Esophagus squamous epithelium (tissue), 5 donors: Measurements from ENCODE around the gene KRTAP12-3. TPM values are rescaled to one million over a fixed set of nuclear protein-coding genes. Genes with fewer than 3 reads are reported as not detected.
"Not testable (repeated sequence)": the region's sequence is repeated elsewhere in the genome, so short reads cannot be mapped to it uniquely, and the experiment has no call there.

Experiments
- DNase-seq: peaks from one replicate; lab custom pipeline; 2025; lab: John Stamatoyannopoulos, UW
- H3K27ac ChIP-seq, 4 donors: fragments of 200-600 bp; sonication (generic); one replicate each; pipeline ENCODE4 v1.5.1; 2016 to 2019; ENCODE audit warnings: mild to moderate bottlenecking in 1 of 4
- H3K27me3 ChIP-seq, 4 donors: fragments of 200-600 bp; sonication (generic); 1 replicate in 3 of 4; 2 replicates in 1 of 4; pipeline versions ENCODE4 v1.5.1 to v1.6.0; 2017 to 2021; ENCODE audit warnings: antibody characterized with exemption in 1 of 4
- H3K36me3 ChIP-seq, 3 donors: fragments of 200-600 bp; sonication (generic); one replicate each; pipeline ENCODE4 v1.5.1; 2016 to 2019
- H3K4me1 ChIP-seq, 3 donors: fragments of 200-600 bp; sonication (generic); one replicate each; pipeline ENCODE4 v1.5.1; 2017 to 2019
- H3K4me3 ChIP-seq, 4 donors: fragments of 200-600 bp; sonication (generic); 1 replicate in 3 of 4; 2 replicates in 1 of 4; pipeline ENCODE4 v1.5.1; 2016 to 2019; ENCODE audit warnings: mild to moderate bottlenecking in 2 of 4, moderate library complexity in 1 of 4
- H3K9me3 ChIP-seq, 3 donors: fragments of 200-600 bp; sonication (generic); one replicate each; pipeline ENCODE4 v1.5.1; 2016 to 2019
- CTCF ChIP-seq, 6 experiments: fragments of 450-650 bp in 4 of 6; fragments of 200-600 bp in 2 of 6; sonication (generic) in 2 of 6; IDR thresholded peaks; one replicate each; pipeline ENCODE4 v1.5.1; 2016 to 2019; ENCODE audit warnings: antibody characterized with exemption in 6 of 6, mild to moderate bottlenecking in 4 of 6, moderate library complexity in 4 of 6
- POLR2A ChIP-seq, 4 donors: fragments of 450-650 bp; IDR thresholded peaks; one replicate each; pipeline ENCODE4 v1.6.1; 2017; ENCODE audit warnings: antibody characterized with exemption in 4 of 4, mild to moderate bottlenecking in 4 of 4, moderate library complexity in 3 of 4
- WGBS, 2 donors: methylation state at CpG; one replicate each; pipeline ENCODE4 v1.1.5; 2018; 5-methylcytosine and 5-hydroxymethylcytosine counted together
- intact Hi-C: fragments of 100-400 bp; cut with DNase I; formaldehyde crosslinking; loops from one replicate; pipeline ENCODE4 v1.15.0; 2022
- total RNA-seq, 4 donors: library from RNA; depleted of rRNA; stranded (reverse); fragments of >200 nt; gene quantifications; one replicate each; pipeline ENCODE4 v1.1.0, GENCODE V29; 2016
- donor health status: DM: yes; HTN: yes; CAD: no.

The KRTAP12-3 gene
- total RNA-seq, 4 donors from 2014 or later, result not detected

- DNase-seq, result no peak
- 39 to 71% methylated on average over 14 of the region's 14 CpGs for WGBS, 2 donors
- Histone ChIP-seq H3K36me3 (no peaks in the 10 kb centered on the region), H3K27me3 (peaks cover 0 to 46% (median 0%) of the 10 kb centered on the region in 4 donors), H3K9me3 (peaks cover 0 to 30% (median 8%) of the 10 kb centered on the region in 3 donors), H3K27ac (no peak overlapping the region), H3K4me1 (no peaks in the 10 kb centered on the region), H3K4me3 (no peak overlapping the region)
- intact Hi-C loops, result no loop called here
- TF ChIP-seq POLR2A (IDR thresholded peaks at IDR 0.05), result no peak
Observed at GRCh38 chr21:44643741-44644310, 13.9 kb upstream of the KRTAP12-3 start.

- intact Hi-C loops, result no loop called here
- no peak for DNase-seq
- no peak overlapping the region for H3K27ac ChIP-seq
- H3K9me3 ChIP-seq, result peaks cover 0 to 30% (median 8%) of the 10 kb centered on the region in 3 donors
- no peak for TF ChIP-seq POLR2A (IDR thresholded peaks at IDR 0.05)
- TF ChIP-seq CTCF (IDR thresholded peaks at IDR 0.05), result no peak
- 48 to 90% methylated on average over 2 of the region's 2 CpGs for WGBS, 2 donors
- H3K4me3 ChIP-seq, result no peak overlapping the region
- peaks cover 0 to 39% (median 0%) of the 10 kb centered on the region in 4 donors for H3K27me3 ChIP-seq
- no peaks in the 10 kb centered on the region for H3K4me1 ChIP-seq
- H3K36me3 ChIP-seq, result no peaks in the 10 kb centered on the region
Observed at GRCh38 chr21:44644878-44645277, 12.9 kb upstream of the KRTAP12-3 start.

GRCh38 chr21:44646366-44647221 is 11.1 kb upstream of the KRTAP12-3 start, which contains the start of gene KRTAP10-11:
TSS of gene KRTAP10-11 (plus strand) at chr21:44646414. CDS start at chr21:44646459, 45 bp downstream.
- Histone ChIP-seq H3K27me3 (peaks cover 0 to 35% (median 0%) of the 10 kb centered on the region in 4 donors), H3K9me3 (peaks cover 0 to 20% (median 8%) of the 10 kb centered on the region in 3 donors)
- H3K4me3 ChIP-seq, H3K4me1 ChIP-seq, H3K36me3 ChIP-seq, H3K27ac ChIP-seq, DNase-seq, intact Hi-C loops: not testable (repeated sequence)
- WGBS, 2 donors, result 24 to 57% methylated on average over 3 to 9 of the region's 21 CpGs

GRCh38 chr21:44647222-44647552 is 10.5 kb upstream of the KRTAP12-3 start:
- intact Hi-C loops, result no loop called here
- no peak for DNase-seq
- 40 to 67% methylated on average over 5 to 8 of the region's 8 CpGs for WGBS, 2 donors
- peaks cover 0 to 19% (median 8%) of the 10 kb centered on the region in 3 donors for H3K9me3 ChIP-seq
- no peaks in the 10 kb centered on the region for H3K36me3 ChIP-seq
- TF ChIP-seq POLR2A (IDR thresholded peaks at IDR 0.05) (no peak), CTCF (IDR thresholded peaks at IDR 0.05) (no peak)
- H3K27me3 ChIP-seq, result peaks cover 0 to 35% (median 0%) of the 10 kb centered on the region in 4 donors
- H3K27ac ChIP-seq, result no peak overlapping the region
- H3K4me3 ChIP-seq, result no peak overlapping the region
- no peaks in the 10 kb centered on the region for H3K4me1 ChIP-seq

GRCh38 chr21:44648557-44649311 is 9.0 kb upstream of the KRTAP12-3 start:
- Histone ChIP-seq H3K27me3 (peaks cover 0 to 39% (median 0%) of the 10 kb centered on the region in 4 donors), H3K36me3 (no peaks in the 10 kb centered on the region), H3K4me1 (no peaks in the 10 kb centered on the region), H3K27ac (no peak overlapping the region), H3K9me3 (peaks cover 0 to 17% (median 8%) of the 10 kb centered on the region in 3 donors), H3K4me3 (no peak overlapping the region)
- WGBS, 2 donors, result 79 to 88% methylated on average over 19 to 22 of the region's 33 CpGs
- intact Hi-C loops, result no loop called here
- no peak for DNase-seq
- TF ChIP-seq POLR2A (IDR thresholded peaks at IDR 0.05) (no peak), CTCF (IDR thresholded peaks at IDR 0.05) (no peak)
